ENCODE data around the gene HIVEP3.

HIVEP3 gene

GRCh38 chr1:41650028-41650880 is 268.5 kb downstream of the HIVEP3 start:
- no peak for DNase-seq (ENCODE audit: low spot score)

- DNase-seq (ENCODE audit: low spot score): no peak
These were observed 269.2 kb downstream of the HIVEP3 start for GRCh38 chr1:41649396-41650027.

- no peak for DNase-seq (ENCODE audit: low spot score)
These were observed 269.9 kb downstream of the HIVEP3 start for GRCh38 chr1:41648844-41649243.

- no peak for DNase-seq (ENCODE audit: low spot score)
These were observed 270.5 kb downstream of the HIVEP3 start for GRCh38 chr1:41648230-41648629.

- DNase-seq (ENCODE audit: low spot score): no peak
These were observed 271.2 kb downstream of the HIVEP3 start for GRCh38 chr1:41647221-41648135.

GRCh38 chr1:41646186-41646585 is 272.5 kb downstream of the HIVEP3 start:
- DNase-seq (ENCODE audit: low spot score): no peak

GRCh38 chr1:41645062-41645461 is 273.7 kb downstream of the HIVEP3 start:
- DNase-seq (ENCODE audit: low spot score): no peak

- DNase-seq (ENCODE audit: low spot score): no peak
These were observed 275.6 kb downstream of the HIVEP3 start for GRCh38 chr1:41642922-41643821.

GRCh38 chr1:41641941-41642527 is 276.7 kb downstream of the HIVEP3 start:
- DNase-seq (ENCODE audit: low spot score): no peak

GRCh38 chr1:41641475-41641814 is 277.3 kb downstream of the HIVEP3 start:
- no peak for DNase-seq (ENCODE audit: low spot score)

- DNase-seq (ENCODE audit: low spot score): no peak
These were observed 277.8 kb downstream of the HIVEP3 start for GRCh38 chr1:41640756-41641474.

GRCh38 chr1:41640141-41640751 is 278.5 kb downstream of the HIVEP3 start:
- no peak for DNase-seq (ENCODE audit: low spot score)

GRCh38 chr1:41639332-41639936 is 279.3 kb downstream of the HIVEP3 start:
- peak; percentile 56 for DNase-seq (ENCODE audit: low spot score)

GRCh38 chr1:41638086-41639024 is 280.4 kb downstream of the HIVEP3 start:
- no peak for DNase-seq (ENCODE audit: low spot score)

- DNase-seq (ENCODE audit: low spot score): no peak
These were observed 281.4 kb downstream of the HIVEP3 start for GRCh38 chr1:41637367-41637766.

GRCh38 chr1:41633764-41634163 is 285.0 kb downstream of the HIVEP3 start:
- DNase-seq (ENCODE audit: low spot score): no peak

- DNase-seq (ENCODE audit: low spot score): no peak
These were observed 285.7 kb downstream of the HIVEP3 start for GRCh38 chr1:41632781-41633575.

GRCh38 chr1:41631971-41632370 is 286.8 kb downstream of the HIVEP3 start:
- no peak for DNase-seq (ENCODE audit: low spot score)
